ENCODE results near the gene MAST1. TPM values are rescaled to one million over a fixed set of nuclear protein-coding genes. Genes with fewer than 3 reads are reported as not detected.

The MAST1 gene
- total RNA-seq, 4 donors from 2014 or later, result 1.2 TPM; not detected in 3

GRCh38 chr19:12801466-12802266 lies 36.6 kb upstream of the MAST1 start, which contains the start of the genes PRDX2 and THSD8:
Gene PRDX2, minus strand, starts transcription at chr19:12801800. Its CDS starts 539 bp downstream, at chr19:12801261.
Gene THSD8, plus strand, starts transcription at chr19:12802069. Its CDS starts 3 bp downstream, at chr19:12802072.
- TF ChIP-seq POLR2A (IDR thresholded peaks at IDR 0.05), result peak; percentile 72 to 77
- peak in 2 of 4 experiments; percentile 18 to 19 for TF ChIP-seq CTCF (IDR thresholded peaks at IDR 0.05)
- Histone ChIP-seq H3K4me3 (peak within 1 kb of the TSS; percentile 55 to 84), H3K36me3 (no peaks in the 10 kb centered on the region), H3K27me3 (no peaks in the 10 kb centered on the region), H3K27ac (peak within 1 kb of the TSS; percentile 56 to 86), H3K4me1 (peaks cover 0 to 9% of the 10 kb centered on the region in 2 donors), H3K9me3 (no peaks in the 10 kb centered on the region)
- intact Hi-C loops (cut with DNase I; ENCODE audit: low total_unique reads), result loop anchor here (5.0 kb wide), 1 partner anchor 34 kb away; no protein-coding TSS in a partner anchor
- DNase-seq, result peak; percentile 72 to 80

- DNase-seq, result no peak
- no peaks in the 10 kb centered on the region for H3K36me3 ChIP-seq
- H3K9me3 ChIP-seq, result no peaks in the 10 kb centered on the region
- H3K27me3 ChIP-seq, result no peaks in the 10 kb centered on the region
- H3K4me1 ChIP-seq, result peaks cover 0 to 15% of the 10 kb centered on the region in 2 donors
- TF ChIP-seq CTCF (IDR thresholded peaks at IDR 0.05), result no peak
- peak overlapping the region; percentile 55 to 84 for H3K4me3 ChIP-seq
- intact Hi-C loops (cut with DNase I; ENCODE audit: low total_unique reads), result loop anchor here (5.0 kb wide), 1 partner anchor 35 kb away; no protein-coding TSS in a partner anchor
- H3K27ac ChIP-seq, result peak overlapping the region; percentile 56 to 86
These were observed 35.8 kb upstream of the MAST1 start for GRCh38 chr19:12802267-12803106.

- no peaks in the 10 kb centered on the region for H3K36me3 ChIP-seq
- no peak overlapping the region for H3K4me3 ChIP-seq
- TF ChIP-seq CTCF (IDR thresholded peaks at IDR 0.05) (no peak), POLR2A (IDR thresholded peaks at IDR 0.05) (no peak)
- H3K9me3 ChIP-seq, result no peaks in the 10 kb centered on the region
- DNase-seq, result no peak
- H3K27ac ChIP-seq, result no peak overlapping the region
- intact Hi-C loops (cut with DNase I; ENCODE audit: low total_unique reads), result loop anchor here (5.0 kb wide), 1 partner anchor 37 kb away; no protein-coding TSS in a partner anchor
- no peaks in the 10 kb centered on the region for H3K27me3 ChIP-seq
- H3K4me1 ChIP-seq, result peaks cover 0 to 15% of the 10 kb centered on the region in 2 donors
These were observed 34.3 kb upstream of the MAST1 start for GRCh38 chr19:12804051-12804450.

GRCh38 chr19:12806242-12807081 lies 31.9 kb upstream of the MAST1 start, which contains the start of gene RNASEH2A:
Gene RNASEH2A, plus strand, starts transcription at chr19:12806584. Its CDS starts 90 bp downstream, at chr19:12806674.
- H3K27me3 ChIP-seq, result no peaks in the 10 kb centered on the region
- peak within 1 kb of the TSS; percentile 57 to 68 for H3K27ac ChIP-seq
- H3K36me3 ChIP-seq, result no peaks in the 10 kb centered on the region
- no peaks in the 10 kb centered on the region for H3K9me3 ChIP-seq
- DNase-seq, result peak; percentile 85 to 90
- intact Hi-C loops (cut with DNase I; ENCODE audit: low total_unique reads), result no loop called here
- TF ChIP-seq CTCF (IDR thresholded peaks at IDR 0.05) (peak in 1 of 4 experiments; percentile 13), POLR2A (IDR thresholded peaks at IDR 0.05) (peak in 1 of 2 donors; percentile 42)
- H3K4me3 ChIP-seq, result peak within 1 kb of the TSS; percentile 43 to 54
- H3K4me1 ChIP-seq, result peaks cover 0 to 6% of the 10 kb centered on the region in 2 donors
